H54 (cell line): Measurements from ENCODE around the gene TENT4A.
A peak's percentile ranks its signal among the peaks of the same experiment; 100 is the strongest.

Experiments used
- DNase-seq: peaks from one replicate; pipeline ENCODE4 v3.0.0; 2011; ENCODE audit warnings: low spot score, mixed read lengths; ENCODE audit not compliant: insufficient read length
- FAIRE-seq: peaks from 3 replicates; lab custom pipeline; 2011; peaks lifted over from hg19 to GRCh38; lab: Jason Lieb, UNC
- POLR2A ChIP-seq: IDR thresholded peaks from 2 replicates; pipeline ENCODE4 v1.6.1; 2011; ENCODE audit warnings: low read depth, mild to moderate bottlenecking, low read length

The TENT4A gene

DNA sequence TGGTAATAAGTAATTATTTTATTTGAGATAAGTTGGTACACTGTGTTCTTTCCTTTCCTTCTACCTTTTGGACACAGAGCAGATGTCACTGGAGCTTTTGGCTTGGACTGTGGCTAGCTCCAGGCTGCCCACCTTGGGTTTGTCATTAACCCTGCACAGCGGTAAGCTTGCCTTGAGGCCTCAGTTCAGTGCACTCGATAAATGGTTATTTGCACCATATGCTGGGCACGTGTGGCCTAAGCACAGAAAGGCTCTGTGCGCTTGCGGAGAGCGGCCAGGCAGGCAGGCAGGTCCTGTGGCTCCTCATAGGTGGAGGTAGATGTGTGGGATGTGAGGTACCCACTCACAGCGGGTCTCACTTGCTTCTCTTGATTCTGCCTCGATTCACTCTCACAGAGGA, 30.0 kb upstream of the TENT4A start:
- FAIRE-seq (no peak), DNase-seq (no peak)
- TF ChIP-seq POLR2A, result no peak

- DNase-seq, result no peak
- no peak for TF ChIP-seq POLR2A
- no peak for FAIRE-seq
Observed at GRCh38 chr5:6684075-6684474, 29.2 kb upstream of the TENT4A start.

GRCh38 chr5:6686501-6686900, 26.7 kb upstream of the TENT4A start:
- DNase-seq (no peak), FAIRE-seq (no peak)
- TF ChIP-seq POLR2A, result no peak

DNA sequence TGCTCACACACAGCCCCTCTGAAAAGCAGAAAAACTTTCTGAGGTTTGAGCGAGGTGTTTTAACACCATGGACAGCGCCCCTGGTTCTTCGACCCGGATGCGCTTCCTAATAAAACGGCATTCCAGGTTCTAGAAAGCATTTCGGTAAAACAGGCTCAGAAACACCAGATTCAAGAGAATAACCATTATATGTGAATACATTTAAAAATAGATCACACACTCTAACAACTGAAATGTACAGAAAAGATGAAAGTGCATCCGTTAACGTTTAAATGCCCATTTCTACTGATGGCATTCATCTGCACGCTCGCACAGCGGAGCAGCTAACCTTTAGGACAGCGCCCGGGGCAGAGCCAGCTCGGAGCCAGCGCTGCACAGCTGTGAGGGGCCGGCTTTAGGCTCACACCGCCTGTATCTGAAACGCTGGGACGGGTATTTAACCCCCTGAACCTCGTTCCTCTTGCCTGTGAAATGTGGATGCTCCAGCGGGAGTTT, 26.3 kb upstream of the TENT4A start:
- FAIRE-seq, result no peak
- TF ChIP-seq POLR2A, result no peak
- DNase-seq, result no peak

DNA sequence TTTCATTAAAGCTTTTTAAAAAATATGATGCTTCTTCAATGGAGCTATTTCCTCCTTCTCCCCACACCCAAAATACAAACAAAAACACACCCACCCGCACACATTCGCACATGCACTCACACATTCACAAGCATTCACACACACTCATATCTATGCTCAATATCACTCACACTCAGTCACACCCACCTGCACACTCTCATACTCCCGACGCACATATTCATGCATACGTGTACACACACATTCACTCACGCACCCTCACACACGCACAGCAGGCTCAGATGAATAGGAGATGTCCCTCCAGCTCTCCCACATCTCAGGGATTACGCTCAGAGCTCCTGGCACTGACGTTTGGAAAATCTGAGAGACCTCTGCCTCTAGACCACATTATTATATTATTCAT, 25.7 kb upstream of the TENT4A start:
- no peak for FAIRE-seq
- no peak for DNase-seq
- TF ChIP-seq POLR2A, result no peak

GRCh38 chr5:6692906-6693305, 20.3 kb upstream of the TENT4A start:
- TF ChIP-seq POLR2A, result no peak
- DNase-seq (no peak), FAIRE-seq (no peak)

DNA sequence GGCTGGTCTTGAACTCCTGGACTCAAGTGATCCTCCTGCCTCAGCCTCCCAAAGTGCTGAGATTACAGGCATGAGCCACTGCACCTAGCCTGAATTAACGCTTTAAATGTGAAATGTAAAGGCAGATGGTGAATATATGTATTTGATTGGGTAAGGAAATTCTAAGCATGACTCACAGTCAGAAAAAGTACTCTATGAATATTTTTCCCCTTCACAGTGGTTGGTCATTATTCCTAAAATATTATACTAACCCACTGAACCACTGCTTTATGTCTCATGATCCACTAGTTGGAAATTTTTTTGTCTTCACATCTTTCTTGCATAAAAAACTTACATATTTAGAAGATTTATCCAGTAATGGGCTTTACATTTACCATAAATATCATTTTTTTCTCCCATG, 14.5 kb upstream of the TENT4A start:
- FAIRE-seq (no peak), DNase-seq (no peak)
- no peak for TF ChIP-seq POLR2A

DNA sequence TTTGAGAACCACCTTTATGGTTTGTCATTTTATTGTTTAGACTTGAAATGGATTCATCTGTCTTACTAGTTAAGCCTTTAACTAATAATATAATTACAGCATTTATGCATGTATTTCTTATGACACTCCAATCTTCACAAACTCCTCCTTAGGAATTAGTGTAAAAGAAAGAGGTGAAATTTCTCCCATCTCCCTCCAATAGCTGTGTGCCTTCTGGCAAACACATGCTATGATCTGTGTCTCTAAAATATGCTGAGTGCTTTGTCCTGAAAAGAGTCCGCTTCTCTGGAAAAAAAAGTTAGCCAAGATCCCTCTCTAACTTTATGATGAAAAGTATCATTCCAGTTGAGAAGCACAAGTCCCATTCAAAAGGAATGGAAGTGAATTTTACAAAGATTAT, 13.9 kb upstream of the TENT4A start:
- TF ChIP-seq POLR2A, result no peak
- FAIRE-seq (no peak), DNase-seq (no peak)

GRCh38 chr5:6700074-6700684, 13.1 kb upstream of the TENT4A start:
- FAIRE-seq (no peak), DNase-seq (no peak)
- no peak for TF ChIP-seq POLR2A

DNA sequence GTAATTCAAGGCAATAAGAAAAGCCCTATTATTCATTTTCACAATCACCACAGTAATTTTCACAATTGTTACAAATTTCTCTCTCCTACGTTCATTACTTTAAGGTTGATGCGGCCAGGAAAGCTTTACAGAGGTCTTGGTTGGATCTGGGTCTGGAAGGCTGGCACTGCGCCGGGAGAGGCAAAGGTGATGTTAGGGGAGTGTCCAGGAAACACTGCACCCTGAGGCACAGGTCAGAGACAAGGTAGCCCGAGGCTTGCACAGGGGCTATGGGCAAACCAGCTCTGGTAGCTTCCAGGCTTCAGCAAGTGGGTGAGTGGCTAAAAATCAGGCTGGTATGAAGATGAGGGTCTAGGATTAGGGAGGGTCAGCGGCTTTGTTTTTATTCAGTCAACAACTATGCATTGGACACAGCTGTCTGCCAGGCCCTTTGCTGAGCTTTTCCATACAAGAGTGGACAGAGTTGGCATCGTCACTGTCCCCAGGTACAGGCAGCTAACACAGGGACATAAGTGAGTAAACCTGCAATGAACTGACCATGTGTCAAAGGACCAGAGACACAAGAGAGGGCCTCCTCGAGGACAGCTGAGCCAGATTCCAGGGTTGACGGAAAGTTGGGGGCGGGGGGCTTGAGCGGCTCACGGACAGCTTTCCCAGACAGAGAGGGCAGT, 12.4 kb upstream of the TENT4A start:
- no peak for TF ChIP-seq POLR2A
- FAIRE-seq (no peak), DNase-seq (no peak)

DNA sequence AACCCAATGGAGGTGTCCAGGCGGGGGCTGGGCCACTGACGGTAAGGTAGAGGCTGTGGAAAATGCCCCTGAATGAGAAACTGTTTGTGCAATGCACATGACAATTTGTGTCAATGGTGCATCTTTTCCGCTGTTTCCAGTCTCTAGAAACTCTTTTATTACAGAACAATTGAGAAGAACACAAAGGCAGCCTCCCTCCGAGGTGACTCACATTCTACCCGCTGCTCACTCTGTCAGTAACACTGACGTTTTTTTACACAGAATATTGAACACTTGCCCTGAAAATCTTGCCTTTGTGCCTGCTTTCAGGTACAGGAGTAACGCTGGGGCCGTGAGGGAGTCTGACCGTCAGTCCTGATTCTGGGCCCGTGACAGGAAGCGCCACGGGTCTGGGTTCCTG, 11.7 kb upstream of the TENT4A start:
- no peak for TF ChIP-seq POLR2A
- FAIRE-seq, result no peak
- DNase-seq, result no peak

GRCh38 chr5:6702633-6703032, 10.6 kb upstream of the TENT4A start:
- no peak for TF ChIP-seq POLR2A
- DNase-seq (no peak), FAIRE-seq (no peak)

- FAIRE-seq (no peak), DNase-seq (no peak)
- TF ChIP-seq POLR2A, result no peak
Observed at GRCh38 chr5:6703806-6704205, 9.4 kb upstream of the TENT4A start.

GRCh38 chr5:6704361-6704851, 8.8 kb upstream of the TENT4A start:
- no peak for FAIRE-seq

DNA sequence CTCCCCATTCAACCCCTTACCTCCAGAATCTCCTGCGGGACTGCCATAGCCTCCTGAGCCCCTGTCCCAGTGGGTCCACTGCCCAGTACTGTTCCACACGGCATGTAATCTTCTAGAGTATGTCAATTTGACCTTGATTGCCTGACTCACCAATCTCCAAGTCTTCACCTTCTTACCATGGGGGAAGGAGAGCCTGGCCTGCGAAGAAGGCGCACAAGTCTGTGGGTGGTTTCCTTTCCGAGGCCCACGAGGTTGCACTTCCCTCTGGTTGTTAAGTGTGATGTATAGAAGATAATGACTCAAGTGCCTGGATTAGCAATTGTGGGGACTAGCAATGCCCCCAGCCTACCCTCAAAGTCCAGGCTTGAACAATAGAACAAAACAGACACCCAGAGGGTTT, 8.1 kb upstream of the TENT4A start:
- TF ChIP-seq POLR2A, result no peak
- no peak for DNase-seq
- FAIRE-seq, result no peak

More at GRCh38 chr5:6704361-6704851, 8.8 kb upstream of the TENT4A start:
- DNase-seq, result peak; percentile 88
- TF ChIP-seq POLR2A, result no peak; the same call in 1 of the 2 replicates
